ENCODE measurements around the gene FHL5.

Gene FHL5

GRCh38 chr6:96652552-96652951, 89.6 kb downstream of the FHL5 start:
- no peak for DNase-seq
- Histone ChIP-seq H3K4me3 (ENCODE audit: low read depth, low read length) (no peak overlapping the region), H3K36me3 (replicated peaks) (no peaks in the 10 kb centered on the region), H3K27ac (no peak overlapping the region), H3K27me3 (replicated peaks) (no peaks in the 10 kb centered on the region)
- TF ChIP-seq, protein P1, sequence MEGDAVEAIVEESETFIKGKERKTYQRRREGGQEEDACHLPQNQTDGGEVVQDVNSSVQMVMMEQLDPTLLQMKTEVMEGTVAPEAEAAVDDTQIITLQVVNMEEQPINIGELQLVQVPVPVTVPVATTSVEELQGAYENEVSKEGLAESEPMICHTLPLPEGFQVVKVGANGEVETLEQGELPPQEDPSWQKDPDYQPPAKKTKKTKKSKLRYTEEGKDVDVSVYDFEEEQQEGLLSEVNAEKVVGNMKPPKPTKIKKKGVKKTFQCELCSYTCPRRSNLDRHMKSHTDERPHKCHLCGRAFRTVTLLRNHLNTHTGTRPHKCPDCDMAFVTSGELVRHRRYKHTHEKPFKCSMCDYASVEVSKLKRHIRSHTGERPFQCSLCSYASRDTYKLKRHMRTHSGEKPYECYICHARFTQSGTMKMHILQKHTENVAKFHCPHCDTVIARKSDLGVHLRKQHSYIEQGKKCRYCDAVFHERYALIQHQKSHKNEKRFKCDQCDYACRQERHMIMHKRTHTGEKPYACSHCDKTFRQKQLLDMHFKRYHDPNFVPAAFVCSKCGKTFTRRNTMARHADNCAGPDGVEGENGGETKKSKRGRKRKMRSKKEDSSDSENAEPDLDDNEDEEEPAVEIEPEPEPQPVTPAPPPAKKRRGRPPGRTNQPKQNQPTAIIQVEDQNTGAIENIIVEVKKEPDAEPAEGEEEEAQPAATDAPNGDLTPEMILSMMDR (IDR thresholded peaks at IDR 0.05; ENCODE audit: low read depth, low read length, missing control alignments): no peak
- in situ Hi-C loops (cut with HindIII; ENCODE audit: low pct_ligation_motif_present, low sequenced_read_pairs): no loop called here

DNA sequence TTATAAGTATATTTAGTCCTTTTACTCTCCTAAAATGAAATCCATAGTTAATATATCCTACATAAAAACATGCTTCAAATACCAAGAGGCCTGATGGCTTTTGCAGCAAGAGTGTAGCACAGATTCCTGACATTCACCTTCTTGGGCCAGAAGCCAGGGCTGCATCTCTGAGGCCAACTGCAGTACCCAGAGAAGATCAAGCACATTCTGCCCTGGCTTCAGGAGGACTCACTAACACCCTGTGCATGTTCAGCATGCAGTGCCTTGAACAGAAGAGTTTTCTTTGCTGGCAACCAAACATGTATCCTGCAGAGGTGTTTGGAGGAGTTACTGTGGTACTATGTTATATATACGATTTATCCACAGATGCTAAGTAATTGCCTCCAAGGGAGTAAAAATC, 90.3 kb downstream of the FHL5 start:
- no peaks in the 10 kb centered on the region for H3K27me3 ChIP-seq (replicated peaks)
- no peak overlapping the region for H3K4me3 ChIP-seq (ENCODE audit: low read depth, low read length)
- no peak for DNase-seq
- TF ChIP-seq, protein P1 (IDR thresholded peaks at IDR 0.05; ENCODE audit: low read depth, low read length, missing control alignments): no peak
- H3K27ac ChIP-seq: no peak overlapping the region
- in situ Hi-C loops (cut with HindIII; ENCODE audit: low pct_ligation_motif_present, low sequenced_read_pairs): no loop called here
- no peaks in the 10 kb centered on the region for H3K36me3 ChIP-seq (replicated peaks)

DNA sequence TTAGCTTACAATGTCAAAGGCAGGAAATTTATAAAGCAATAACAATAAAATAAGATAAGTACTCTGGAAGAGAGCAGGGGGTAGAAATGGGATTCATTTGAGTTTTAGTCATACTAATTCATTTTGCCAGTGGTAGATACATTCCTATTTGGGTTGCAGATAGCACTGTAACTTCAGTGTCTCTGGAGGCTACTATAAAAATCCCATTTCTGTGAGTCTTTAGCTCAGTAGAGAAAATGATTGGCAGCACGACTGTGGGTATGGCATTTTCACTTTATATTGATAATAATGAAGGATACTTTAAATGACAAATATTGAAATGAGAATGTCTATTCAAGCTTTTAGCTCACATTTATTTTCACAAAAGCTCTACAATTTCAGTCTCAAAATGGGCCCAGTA, 93.6 kb downstream of the FHL5 start:
- H3K27me3 ChIP-seq (replicated peaks): no peaks in the 10 kb centered on the region
- DNase-seq: no peak
- H3K4me3 ChIP-seq (ENCODE audit: low read depth, low read length): no peak overlapping the region
- no peaks in the 10 kb centered on the region for H3K36me3 ChIP-seq (replicated peaks)
- TF ChIP-seq, protein P1 (IDR thresholded peaks at IDR 0.05; ENCODE audit: low read depth, low read length, missing control alignments): no peak
- no peak overlapping the region for H3K27ac ChIP-seq
- in situ Hi-C loops (cut with HindIII; ENCODE audit: low pct_ligation_motif_present, low sequenced_read_pairs): no loop called here

DNA sequence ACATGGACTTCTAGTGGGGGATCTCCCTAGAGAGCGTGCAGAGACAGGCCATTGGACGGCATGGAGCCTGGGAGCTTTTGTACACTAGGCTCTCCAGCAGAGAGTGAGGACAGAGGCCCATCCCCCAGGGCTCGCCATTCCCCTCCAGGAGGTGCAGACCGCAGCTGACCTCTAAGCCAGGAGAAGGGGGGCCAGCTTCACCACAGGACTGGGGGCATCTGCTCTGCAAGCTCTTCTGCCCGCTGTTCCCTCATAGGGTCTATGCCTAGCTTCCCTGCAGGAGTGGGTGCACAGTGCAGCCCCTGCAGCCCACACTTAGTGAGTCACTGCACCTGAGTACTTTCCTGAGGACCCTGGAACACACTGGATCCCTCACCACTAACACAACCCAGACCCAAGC, 94.4 kb downstream of the FHL5 start:
- in situ Hi-C loops (cut with HindIII; ENCODE audit: low pct_ligation_motif_present, low sequenced_read_pairs): no loop called here
- TF ChIP-seq, protein P1 (IDR thresholded peaks at IDR 0.05; ENCODE audit: low read depth, low read length, missing control alignments): no peak
- no peaks in the 10 kb centered on the region for H3K36me3 ChIP-seq (replicated peaks)
- no peaks in the 10 kb centered on the region for H3K27me3 ChIP-seq (replicated peaks)
- H3K4me3 ChIP-seq (ENCODE audit: low read depth, low read length): no peak overlapping the region
- no peak for DNase-seq
- H3K27ac ChIP-seq: no peak overlapping the region

DNA sequence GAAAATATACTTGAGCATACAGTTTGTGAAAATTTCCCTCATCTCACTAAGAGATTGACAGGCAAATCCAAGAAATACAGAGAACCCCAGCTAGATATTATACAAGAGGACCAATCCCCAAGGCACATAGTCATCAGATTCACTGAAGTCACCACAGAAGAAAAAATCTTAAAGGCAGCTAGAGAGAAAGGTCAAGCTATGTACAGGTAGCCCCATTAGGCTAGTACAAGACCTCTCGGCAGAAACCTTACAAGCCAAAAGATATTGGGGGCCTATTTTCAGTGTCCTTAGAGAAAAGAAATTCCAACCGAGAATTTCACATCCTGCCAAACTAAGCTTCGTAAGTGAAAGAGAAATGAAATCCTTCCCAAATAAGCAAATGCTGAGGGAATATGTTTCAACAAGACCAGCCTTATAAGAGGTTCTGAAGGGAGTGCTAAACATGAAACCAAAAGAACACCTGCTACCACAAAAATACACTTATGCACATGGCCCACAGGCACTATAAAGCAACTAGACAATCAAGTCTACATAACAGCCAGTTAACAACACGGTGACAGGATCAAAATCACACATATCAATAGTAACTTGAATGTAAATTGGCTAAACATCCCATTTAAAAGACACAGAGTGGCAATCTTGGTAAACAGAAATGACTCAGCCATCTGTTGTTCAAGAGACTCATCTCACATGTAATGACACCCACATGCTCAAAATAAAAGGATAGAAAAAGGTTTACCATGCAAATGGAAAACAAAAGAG, 96.3 kb downstream of the FHL5 start:
- Histone ChIP-seq H3K36me3 (replicated peaks) (no peaks in the 10 kb centered on the region), H3K27ac (no peak overlapping the region), H3K27me3 (replicated peaks) (no peaks in the 10 kb centered on the region), H3K4me3 (ENCODE audit: low read depth, low read length) (no peak overlapping the region)
- in situ Hi-C loops (cut with HindIII; ENCODE audit: low pct_ligation_motif_present, low sequenced_read_pairs): no loop called here
- DNase-seq: no peak
- TF ChIP-seq, protein P1 (IDR thresholded peaks at IDR 0.05; ENCODE audit: low read depth, low read length, missing control alignments): no peak

All from brain microvascular endothelial cell (primary cell).